Hematopoietic multipotent progenitor cell treated with erythropoietin and hydrocortisone succinate and interleukin-3 and kit ligand, for 17 days (in vitro differentiated cells): Measurements from ENCODE around the gene LAMC2.
"Not testable (repeated sequence)": the region's sequence is repeated elsewhere in the genome, so short reads cannot be mapped to it uniquely, and the experiment has no call there.

ENCODE experiments used
- DNase-seq: peaks from one replicate; pipeline ENCODE4 v3.0.0-alpha.2; 2015; ENCODE audit warnings: low spot score

The LAMC2 gene

DNA sequence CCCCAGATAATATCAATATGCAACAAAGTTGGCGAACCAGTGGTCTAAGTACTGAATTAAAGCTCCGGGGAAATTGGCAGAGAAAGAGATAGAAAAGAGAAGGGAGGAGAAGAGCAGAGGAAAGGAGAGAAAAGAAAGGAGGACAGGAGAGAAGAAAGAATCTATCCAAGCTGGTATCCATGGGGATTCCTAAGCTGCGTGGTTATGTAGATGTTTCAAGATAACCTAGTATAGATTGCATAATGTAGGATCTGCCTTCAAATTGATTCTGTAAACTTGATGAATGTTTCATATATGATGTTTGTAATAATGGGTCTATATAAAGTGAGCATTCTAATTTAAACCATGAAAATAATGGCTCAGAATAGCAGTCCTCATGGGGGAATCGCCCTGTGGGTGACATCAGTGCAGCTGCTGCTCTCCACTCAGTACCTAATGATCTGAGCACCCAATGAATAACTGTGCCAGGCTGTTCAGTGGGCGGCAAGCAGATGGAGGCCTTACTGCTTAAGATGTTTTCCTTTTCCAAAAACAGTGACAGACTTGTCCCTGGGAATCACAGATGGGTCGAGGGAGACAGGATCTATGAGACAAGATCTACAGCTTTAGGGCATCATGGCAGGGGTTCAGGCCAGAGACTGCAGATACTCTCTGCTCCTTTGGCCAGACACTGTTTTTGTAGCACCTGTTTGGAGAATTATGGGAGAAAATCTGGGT is 78.0 kb downstream of the LAMC2 start:
- no peak for DNase-seq

- DNase-seq, result no peak
Observed at GRCh38 chr1:183267646-183268431, 81.8 kb downstream of the LAMC2 start.

GRCh38 chr1:183270541-183271141 is 84.6 kb downstream of the LAMC2 start:
- no peak for DNase-seq

DNA sequence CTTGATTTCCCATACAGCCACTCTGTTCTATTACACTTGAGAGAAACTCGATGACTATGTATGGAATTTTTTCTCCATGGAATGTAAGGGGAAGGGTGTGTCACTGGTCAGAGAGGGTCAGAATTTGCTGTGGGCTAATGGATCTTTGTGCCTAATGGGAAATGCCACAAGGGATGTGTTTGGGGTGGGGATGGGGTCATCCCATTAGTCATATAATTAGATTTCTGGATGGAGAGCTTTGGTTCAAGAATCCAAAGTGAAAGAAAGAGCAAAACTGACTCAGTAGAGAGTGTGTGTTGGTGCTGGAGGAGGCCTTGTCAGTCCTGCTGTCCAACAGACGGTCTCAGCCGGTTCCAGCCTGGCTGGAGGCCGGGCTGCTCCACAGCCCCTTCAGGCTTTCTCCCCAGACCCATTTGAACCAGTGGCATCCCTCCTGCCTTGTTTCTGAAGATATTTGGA is 86.4 kb downstream of the LAMC2 start:
- DNase-seq, result no peak

- DNase-seq, result no peak
Observed at GRCh38 chr1:183273300-183273699, 87.2 kb downstream of the LAMC2 start.

GRCh38 chr1:183273984-183274383 is 87.9 kb downstream of the LAMC2 start:
- not testable (repeated sequence) for DNase-seq

GRCh38 chr1:183274836-183275235 is 88.8 kb downstream of the LAMC2 start:
- no peak for DNase-seq

DNA sequence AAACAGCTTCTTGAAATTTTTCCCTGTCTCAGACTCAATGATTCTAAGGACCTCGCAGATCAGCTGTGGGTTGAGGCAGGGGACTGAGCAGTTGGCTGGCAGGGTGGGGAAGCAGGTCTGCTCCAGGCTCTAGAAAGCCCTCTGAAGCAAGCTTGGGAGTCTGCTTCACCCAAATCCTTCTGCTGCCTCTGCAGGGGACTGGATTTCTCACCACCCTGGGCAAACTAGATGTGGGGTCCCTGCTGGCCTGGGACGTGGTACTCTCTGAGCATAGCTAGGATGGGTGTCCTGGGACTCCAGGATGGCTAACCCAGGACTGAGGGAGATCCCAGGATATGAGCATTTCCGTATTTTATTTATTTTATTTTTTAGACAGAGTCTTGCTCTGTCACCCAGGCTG is 89.3 kb downstream of the LAMC2 start:
- DNase-seq, result no peak

GRCh38 chr1:183276386-183277080 is 90.5 kb downstream of the LAMC2 start:
- DNase-seq, result no peak

DNA sequence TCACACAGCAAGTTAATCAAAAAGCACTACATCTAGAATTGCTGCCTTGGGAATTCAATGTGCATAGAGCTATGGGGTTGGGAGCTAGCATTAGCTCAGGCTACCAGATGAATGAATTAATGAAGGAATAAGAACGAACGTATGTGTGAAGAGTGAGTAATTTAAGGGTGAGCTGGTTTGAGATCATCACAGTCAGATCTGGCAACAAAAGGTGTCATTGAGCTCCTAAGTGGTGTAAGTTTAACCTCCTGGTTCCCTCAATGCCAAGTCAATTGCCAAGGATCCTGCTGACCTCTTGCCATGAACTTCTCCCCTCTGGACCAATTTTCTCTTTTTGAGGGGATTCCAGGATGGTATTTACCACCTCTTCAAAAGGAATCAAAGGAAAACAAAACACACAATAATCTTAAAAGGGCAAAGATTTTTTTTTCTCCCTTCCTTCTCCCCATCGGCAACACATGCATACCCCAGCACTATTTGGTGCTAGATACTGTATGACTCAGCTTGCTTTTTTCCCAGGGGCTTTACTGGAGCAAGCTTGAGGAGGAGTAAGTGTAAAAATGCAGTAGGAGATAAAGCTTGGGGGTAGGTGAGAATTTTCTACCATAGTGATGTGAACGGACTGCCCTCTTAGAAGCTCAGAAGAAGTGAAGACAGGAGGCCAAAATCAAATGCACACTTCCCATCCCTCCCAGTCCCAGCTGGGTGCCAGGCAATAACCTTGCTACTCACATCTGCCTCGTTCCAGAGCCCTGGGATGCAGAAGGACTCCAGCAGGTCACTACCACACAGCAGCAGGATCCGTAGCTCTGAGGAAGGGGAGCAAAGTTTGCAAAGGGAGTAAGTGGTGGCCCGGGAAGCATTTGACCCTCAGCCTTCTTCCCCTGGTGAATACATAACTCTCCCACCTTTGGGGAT is 92.0 kb downstream of the LAMC2 start:
- no peak for DNase-seq

GRCh38 chr1:183278739-183279591 is 92.9 kb downstream of the LAMC2 start:
- DNase-seq, result no peak

- no peak for DNase-seq
Observed at GRCh38 chr1:183279835-183280234, 93.8 kb downstream of the LAMC2 start.

DNA sequence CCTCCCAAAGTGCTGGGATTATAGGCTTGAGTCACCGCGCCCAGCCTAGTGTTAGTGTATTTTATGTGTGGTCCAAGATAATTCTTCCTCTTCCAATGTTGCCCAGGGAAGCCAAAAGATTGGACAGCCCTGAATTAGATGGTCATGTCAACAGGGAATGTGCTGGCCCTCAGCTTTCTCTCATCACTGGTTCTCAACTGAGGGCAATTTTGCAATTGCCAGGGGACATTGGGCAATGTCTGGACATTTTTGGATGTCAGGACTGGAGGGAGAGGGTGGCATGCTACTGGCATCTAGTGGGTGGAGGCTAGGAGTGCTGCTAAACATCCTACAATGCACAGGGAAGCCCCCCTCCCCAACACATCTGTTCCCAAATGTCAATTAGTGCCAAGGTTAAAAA is 95.0 kb downstream of the LAMC2 start:
- no peak for DNase-seq

- peak; percentile 55 for DNase-seq
Observed at GRCh38 chr1:183281553-183282091, 95.6 kb downstream of the LAMC2 start.

DNA sequence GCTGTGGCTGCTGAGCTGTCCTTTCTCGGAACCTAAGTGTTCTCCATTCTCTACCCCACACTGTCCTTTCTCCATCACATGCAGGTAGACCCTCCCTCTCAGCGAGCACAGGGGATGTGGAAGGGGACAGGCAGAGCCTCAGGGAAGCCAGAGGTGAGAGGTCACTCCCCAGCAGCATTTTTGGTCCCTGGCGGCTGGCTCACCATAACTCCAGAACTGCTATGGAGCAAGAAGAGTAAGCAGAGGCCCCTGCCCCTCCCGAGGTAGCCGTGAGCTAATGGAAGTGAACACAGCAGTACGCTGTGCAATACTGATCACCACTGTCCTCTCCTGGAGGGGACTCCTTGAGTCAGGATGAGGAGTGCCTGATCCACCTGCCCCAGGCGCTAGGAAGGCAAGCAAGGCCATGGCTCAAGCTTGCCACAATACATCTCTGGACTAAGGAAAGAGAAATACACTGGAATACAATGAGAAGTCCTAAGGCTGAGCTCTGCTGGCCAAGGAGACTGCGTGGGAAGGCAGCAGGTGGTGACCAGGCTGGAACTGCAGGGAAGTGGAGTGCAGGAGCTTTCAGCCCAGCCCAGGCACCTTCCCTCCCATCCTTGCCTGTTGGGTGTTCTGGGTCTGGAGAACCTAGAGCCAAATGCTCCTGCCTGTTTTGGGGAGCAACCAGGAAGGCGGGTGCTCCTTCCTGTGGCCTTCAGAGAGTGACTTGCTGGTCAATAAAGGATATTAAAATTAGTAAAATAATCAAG is 96.2 kb downstream of the LAMC2 start:
- no peak for DNase-seq

DNA sequence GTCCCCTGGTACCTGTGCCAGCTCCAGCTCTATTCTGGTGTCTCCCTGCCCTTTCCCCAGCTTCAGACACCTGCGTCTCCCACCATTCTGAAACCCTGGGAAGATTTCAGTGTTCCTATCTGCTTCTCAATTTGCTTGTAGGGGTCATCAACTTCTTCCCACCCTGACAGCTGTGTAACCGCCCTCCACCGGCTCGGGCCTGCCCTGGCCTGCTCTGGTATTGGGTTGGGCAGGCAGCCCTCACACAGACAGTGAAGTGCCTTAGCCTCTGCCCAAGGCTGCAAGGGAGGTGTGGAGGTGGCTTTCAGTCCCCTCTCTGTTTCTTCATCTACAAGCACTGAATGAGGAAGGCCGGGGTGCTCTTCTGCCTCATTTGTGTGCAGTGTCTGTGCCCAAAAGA is 97.2 kb downstream of the LAMC2 start:
- no peak for DNase-seq

- DNase-seq, result no peak
Observed at GRCh38 chr1:183284086-183284485, 98.0 kb downstream of the LAMC2 start.

DNA sequence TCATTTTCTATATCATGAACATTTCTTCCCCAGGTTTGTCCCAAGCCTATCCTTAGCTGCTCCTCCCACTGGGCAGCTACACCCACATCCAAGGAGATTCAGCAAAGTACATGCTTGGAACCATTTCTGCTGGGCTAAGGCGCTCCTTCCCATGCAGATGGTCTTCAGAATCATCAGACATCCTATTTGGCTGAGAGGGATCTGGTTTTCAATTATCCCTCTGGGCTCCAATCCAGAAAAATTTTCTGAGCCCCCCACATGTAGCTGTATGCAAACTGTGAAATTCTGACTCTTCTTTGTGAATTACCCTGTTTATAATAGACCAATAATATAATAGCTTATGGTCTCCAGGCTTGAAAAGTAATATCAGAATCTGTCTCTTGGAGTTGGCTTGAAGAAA is 99.2 kb downstream of the LAMC2 start:
- DNase-seq, result no peak

- DNase-seq, result no peak
Observed at GRCh38 chr1:183285746-183286145, 99.7 kb downstream of the LAMC2 start.
